HG02763 (cell line): Measurements from ENCODE around the gene CDKN2C.
"Not testable (repeated sequence)": the region's sequence is repeated elsewhere in the genome, so short reads cannot be mapped to it uniquely, and the experiment has no call there.

Experiments
- ATAC-seq: cut with Tn5 transposase; IDR thresholded peaks from one replicate; pipeline ENCODE4 v1.9.1; 2021; ENCODE audit warnings: mild to moderate bottlenecking, moderate library complexity; ENCODE audit not compliant: unreplicated experiment

Gene CDKN2C

DNA sequence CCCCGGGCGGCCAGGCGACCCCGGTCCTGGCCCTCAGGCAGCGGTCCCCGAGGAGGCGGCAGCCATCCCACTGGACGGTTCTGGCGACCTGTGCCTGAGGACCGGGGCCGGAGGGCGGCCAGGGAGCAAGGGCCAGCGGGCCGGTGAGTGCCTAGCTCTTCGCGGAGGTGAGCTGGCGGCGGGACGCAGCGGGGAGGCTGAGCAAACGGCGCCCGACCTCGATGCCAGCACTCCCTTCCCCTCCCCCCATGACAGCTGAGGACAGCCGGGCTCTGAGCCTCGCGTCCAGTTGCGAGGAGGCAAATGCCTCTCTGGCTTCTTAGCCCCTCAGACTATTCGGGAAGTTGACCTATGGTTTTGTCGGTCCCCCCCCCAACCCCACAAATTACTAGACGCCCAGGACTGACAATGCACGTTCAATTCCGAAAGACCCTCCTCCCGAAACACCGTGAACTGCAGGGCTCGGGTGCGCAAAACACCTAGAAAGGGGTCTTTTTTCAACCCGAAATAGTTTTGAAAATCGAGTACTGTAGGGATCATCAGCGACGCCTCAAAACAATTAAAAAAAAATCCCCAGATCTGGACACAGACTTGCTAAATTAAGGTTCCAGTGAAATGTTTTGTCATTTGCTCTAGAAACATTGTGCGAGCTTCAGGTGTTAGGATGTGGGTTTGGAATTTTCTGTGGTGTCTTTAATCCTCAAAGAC, 8.3 kb downstream of the CDKN2C start:
- peak; percentile 36 for ATAC-seq

DNA sequence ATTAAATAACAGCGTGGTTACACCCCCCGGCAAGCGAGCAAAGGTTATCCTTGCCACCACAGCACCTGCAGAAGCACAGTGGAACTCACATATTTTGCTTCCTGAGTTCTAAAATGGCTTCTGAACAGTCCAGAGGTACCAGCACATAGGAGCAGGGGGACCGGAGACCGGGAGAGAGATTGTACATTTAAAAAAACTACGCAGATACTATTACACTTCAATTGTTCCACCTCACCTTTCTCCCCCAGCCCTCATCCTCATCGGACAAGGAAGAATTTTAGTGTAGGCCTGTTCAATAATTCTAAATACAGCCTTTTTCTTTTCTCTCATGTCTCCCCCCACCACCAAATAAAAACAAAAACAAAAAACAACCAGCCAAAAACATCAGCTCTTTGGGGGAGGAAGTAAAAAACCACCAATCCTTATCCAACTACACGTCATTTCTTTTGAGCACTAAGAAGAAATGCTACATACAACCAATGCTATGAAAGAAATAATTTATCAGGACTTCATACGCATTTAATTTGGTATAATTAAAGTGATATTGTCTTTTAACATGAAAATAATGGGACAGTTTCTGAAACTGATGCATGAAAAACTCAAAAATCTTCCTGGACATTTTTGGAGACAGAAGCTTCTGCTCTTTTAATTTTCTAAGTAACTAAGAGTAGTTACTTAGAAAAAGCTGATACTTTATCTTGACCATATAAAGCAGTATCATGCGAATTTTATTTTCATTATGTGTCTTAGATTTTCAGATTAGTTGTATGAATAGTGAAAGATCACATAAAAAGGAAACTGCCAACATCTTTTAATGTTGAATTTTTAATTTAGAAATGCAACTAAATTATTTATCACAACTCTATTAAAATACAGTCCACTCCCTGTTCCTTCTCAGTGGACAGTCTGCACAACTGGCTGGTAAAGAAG, 9.1 kb downstream of the CDKN2C start:
- no peak for ATAC-seq

DNA sequence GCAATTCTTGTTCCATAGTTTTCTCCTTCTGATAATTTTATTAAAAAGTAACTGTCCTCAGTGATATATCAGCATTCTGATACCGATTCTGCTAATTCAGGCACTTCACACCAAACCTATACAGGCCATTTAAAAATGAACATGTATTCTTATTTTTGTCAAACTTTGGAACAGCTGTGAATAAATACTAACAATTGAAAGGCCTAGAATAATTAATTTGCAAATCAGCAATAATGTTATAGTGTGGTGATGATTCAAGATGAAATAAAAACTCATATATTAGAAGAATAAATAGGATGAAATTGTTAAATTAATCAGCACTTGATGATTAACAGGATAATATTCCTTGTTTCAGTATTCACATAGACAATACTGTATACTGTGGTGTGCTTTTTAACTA, 9.9 kb downstream of the CDKN2C start:
- ATAC-seq = no peak

GRCh38 chr1:50980505-50980904, 10.5 kb downstream of the CDKN2C start:
- no peak for ATAC-seq

- ATAC-seq = no peak
Measured at GRCh38 chr1:50981741-50982140, 11.7 kb downstream of the CDKN2C start.

- no peak for ATAC-seq
Measured at GRCh38 chr1:50982611-50983010, 12.6 kb downstream of the CDKN2C start.

DNA sequence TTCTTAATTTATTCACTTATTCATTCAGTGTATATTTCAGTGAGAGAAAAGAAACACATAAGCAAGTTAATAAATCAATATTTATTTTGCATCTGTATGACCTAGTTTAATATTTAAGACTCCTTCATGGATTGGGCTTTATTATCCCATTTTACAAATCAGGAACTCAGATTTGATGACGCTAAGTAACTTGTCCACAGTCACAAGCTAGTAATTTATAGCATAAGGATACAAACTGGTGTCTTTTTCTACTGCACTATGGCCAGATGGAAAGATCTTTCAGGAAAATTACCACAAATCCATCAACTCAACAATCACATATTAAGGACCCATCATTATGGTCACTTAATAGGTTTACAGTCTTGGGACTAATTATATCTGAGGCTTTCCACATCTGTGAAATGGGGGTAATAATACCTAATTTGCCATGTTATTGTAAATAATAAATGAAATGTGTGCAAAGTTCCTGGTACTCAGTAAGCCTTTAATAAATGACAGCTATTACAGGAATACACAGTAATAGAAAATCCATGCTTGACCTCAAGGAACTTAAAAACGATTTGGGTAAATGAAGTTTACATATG, 13.3 kb downstream of the CDKN2C start:
- ATAC-seq = no peak

DNA sequence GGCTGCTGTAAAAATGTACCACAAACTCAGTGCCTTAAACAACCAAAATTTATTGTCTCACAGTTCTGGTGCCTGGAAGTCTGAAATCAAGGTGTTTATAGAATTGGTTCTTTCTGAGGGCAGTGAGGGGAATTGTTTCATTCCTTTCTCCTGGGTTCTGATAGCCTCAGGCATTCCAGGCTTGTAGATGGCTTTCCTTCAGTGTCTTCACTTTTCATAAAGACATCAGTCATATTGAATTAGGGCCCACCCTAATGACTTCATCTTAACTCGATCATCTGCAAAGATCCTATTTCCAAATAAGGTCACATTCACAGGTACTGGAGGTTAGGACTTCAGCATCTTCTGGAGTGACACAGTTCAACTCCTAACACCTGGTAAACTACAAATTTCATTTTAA, 15.0 kb downstream of the CDKN2C start:
- no peak for ATAC-seq

DNA sequence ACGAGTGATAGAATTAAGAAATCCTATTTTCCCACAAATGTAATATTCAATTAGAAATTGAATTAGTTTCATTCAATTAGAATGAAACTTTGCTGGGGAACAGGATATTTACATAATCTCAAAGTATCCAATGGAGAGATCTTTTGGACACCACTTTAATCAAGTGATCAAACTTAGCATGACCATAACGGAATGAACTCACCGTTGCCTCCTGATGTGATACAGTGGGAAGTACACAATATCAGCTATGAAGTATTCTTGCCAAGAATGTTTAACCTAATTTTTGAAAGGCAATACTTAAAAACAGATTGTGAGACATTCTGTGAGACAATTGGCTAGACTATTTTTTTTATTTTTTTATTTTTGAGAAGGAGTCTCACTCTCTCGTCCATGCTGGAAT, 16.6 kb downstream of the CDKN2C start:
- ATAC-seq = no peak

DNA sequence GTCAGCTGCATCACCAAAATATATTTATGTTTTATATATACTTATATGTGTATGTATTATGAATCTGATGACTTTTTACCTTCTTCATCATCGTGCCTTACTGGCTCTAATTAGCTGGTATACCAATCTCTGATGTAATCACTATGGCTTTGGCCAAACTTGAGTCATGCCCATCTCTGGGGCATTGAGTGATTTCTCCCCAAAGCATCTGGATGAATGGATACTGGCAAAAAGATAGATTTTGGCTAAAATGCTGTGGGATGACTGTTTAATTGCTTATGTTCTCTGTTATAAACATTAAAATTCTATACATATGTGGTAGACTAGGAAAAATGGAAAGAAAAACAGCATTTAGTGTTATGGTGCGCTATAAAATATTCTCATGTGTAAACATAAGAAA, 19.6 kb downstream of the CDKN2C start:
- no peak for ATAC-seq

GRCh38 chr1:50992532-50993318, 22.7 kb downstream of the CDKN2C start:
- ATAC-seq = no peak

DNA sequence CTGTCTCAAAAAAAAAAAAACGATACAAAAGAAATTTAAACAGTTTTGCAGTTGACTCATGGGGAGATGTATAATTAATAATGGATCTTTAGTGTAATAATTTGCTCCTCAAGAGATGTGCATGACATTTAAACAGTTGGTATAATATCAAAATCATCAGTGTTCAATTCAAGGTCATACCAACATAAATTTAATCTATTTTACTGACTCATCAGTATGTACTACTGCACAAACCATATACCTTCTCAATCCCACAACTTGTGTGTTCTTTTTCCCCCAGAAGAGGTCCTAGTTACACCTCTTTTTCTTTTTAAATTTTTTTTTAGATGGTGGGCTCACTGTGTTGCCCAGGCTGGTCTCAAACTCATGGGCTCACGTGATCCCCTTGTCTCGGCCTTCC, 23.6 kb downstream of the CDKN2C start:
- no peak for ATAC-seq

DNA sequence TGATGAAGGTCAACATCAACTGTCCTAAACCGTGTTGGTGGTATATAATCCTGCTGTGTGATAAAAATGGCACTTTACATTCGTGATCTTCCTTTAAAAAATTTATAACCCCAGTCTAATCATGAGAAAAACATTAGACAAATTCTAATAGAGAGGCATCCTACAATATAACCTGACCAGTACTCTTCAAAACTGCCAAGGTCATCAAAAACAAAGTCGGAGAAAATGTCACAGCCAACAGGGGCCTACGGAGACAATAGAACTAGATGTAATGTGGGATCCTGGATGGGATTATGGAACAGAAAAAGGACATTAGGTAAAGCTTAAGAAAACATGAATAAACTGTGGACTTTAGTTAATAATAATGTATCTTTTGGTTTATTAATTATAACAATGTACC, 25.0 kb downstream of the CDKN2C start:
- ATAC-seq = no peak

DNA sequence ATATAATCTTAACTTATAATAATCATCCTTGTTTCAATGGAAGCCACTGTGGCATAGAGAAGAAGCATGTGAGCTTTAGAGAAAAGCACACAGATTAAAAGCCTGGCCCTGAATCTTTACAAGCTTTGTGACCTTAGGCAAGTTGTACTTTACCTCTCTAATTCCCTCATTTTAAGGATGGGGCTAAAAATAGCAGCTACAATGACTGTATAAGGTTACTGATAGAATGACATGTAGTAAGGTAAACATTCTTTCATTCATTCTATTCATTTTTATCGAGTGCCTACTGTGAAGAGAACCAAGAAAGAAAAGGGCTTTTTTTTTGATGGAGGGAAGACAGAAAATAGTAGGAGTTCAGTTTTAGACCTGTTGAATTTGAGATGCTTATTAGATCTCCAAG, 25.6 kb downstream of the CDKN2C start:
- ATAC-seq = no peak

GRCh38 chr1:50996083-50996482, 26.0 kb downstream of the CDKN2C start:
- ATAC-seq = no peak

GRCh38 chr1:50999375-50999774, 29.3 kb downstream of the CDKN2C start:
- not testable (repeated sequence) for ATAC-seq

GRCh38 chr1:51000160-51000559, 30.1 kb downstream of the CDKN2C start:
- no peak for ATAC-seq

GRCh38 chr1:51000651-51001050, 30.6 kb downstream of the CDKN2C start:
- no peak for ATAC-seq

- no peak for ATAC-seq
Measured at GRCh38 chr1:51002516-51002915, 32.5 kb downstream of the CDKN2C start.

DNA sequence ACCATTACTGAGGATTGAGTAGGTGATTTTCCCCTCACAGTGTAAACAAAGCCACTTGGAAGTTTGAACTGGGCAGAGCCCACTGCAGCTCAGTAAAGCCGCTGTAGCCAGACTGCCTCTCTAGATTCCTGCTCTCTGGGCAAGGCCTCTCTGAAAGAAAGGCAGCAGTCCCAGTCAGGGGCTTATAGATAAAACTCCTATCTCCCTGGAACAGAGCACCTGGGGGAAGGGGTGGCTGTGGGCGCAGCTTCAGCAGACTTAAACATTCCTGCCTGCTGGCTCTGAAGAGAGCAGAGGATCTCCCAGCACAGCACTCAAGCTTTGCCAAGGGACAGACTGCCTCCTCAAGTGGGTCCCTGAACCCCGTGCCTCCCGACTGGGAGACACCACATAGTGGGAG, 35.5 kb downstream of the CDKN2C start:
- ATAC-seq = not testable (repeated sequence)

- no peak for ATAC-seq
Measured at GRCh38 chr1:51009381-51009780, 39.3 kb downstream of the CDKN2C start.
